Caco-2 (cell line): ENCODE results near the gene FBXL3. TPM values are rescaled to one million over a fixed set of nuclear protein-coding genes. Genes with fewer than 3 reads are reported as not detected.

ENCODE experiments used
- BruUV-seq: library from RNA; stranded (reverse); fragments of 400-500 nt; replicated peaks from 2 replicates; lab custom pipeline; 2021; lab: Mats Ljungman, UMichigan
- CTCF ChIA-PET: fragments of 300-600 bp; sonication (Branson Sonifier 250); formaldehyde crosslinking; loops from one replicate; lab custom pipeline; 2022; ENCODE audit warnings: antibody characterized with exemption; lab: Charles Lee
- POLR2A ChIA-PET: fragments of 300-600 bp; sonication (Branson Sonifier 250); formaldehyde crosslinking; loops from one replicate; lab custom pipeline; 2022; ENCODE audit warnings: antibody characterized with exemption; lab: Charles Lee
- DNase-seq, 2 experiments: peaks; one replicate each; pipeline versions ENCODE4 v3.0.0 to v3.0.0-alpha.2; 2020 to 2022
- H3K27me3 ChIP-seq: replicated peaks from 2 replicates; pipeline ENCODE4 v1.6.0; 2011; ENCODE audit warnings: low read length; ENCODE audit not compliant: control insufficient read depth, insufficient read depth
- H3K36me3 ChIP-seq: 2 replicates; pipeline ENCODE4 v1.5.1; 2011; ENCODE audit warnings: low read length; ENCODE audit not compliant: control insufficient read depth, insufficient read depth
- H3K4me1 ChIP-seq: fragments of 250-450 bp; sonication (Bioruptor Pico); 2 replicates; pipeline ENCODE4 v1.5.1; 2020; ENCODE audit warnings: mild to moderate bottlenecking
- H3K4me3 ChIP-seq: 2 replicates; pipeline ENCODE4 v1.5.1; 2011; ENCODE audit warnings: low read depth, mild to moderate bottlenecking, control low read depth, low read length
- H3K9me3 ChIP-seq: fragments of 250-450 bp; sonication (Bioruptor Pico); 2 replicates; pipeline ENCODE4 v1.5.1; 2020; ENCODE audit warnings: mild to moderate bottlenecking, moderate library complexity
- H3K27ac Mint-ChIP-seq: one replicate; pipeline ENCODE4 v1.8.0; 2022; ENCODE audit warnings: mixed read lengths; ENCODE audit not compliant: unreplicated experiment
- H3K27me3 Mint-ChIP-seq: one replicate; pipeline ENCODE4 v1.8.0; 2022; ENCODE audit warnings: mixed read lengths; ENCODE audit not compliant: insufficient read depth, unreplicated experiment
- H3K36me3 Mint-ChIP-seq: one replicate; pipeline ENCODE4 v1.8.0; 2022; ENCODE audit warnings: mild to moderate bottlenecking, mixed read lengths; ENCODE audit not compliant: insufficient read depth, unreplicated experiment
- H3K4me1 Mint-ChIP-seq: one replicate; pipeline ENCODE4 v1.8.0; 2022; ENCODE audit warnings: low read depth, mixed read lengths; ENCODE audit not compliant: unreplicated experiment
- H3K4me3 Mint-ChIP-seq: one replicate; pipeline ENCODE4 v1.8.0; 2022; ENCODE audit warnings: mild to moderate bottlenecking, moderate library complexity, mixed read lengths; ENCODE audit not compliant: unreplicated experiment
- H3K9me3 Mint-ChIP-seq: one replicate; pipeline ENCODE4 v1.8.0; 2022; ENCODE audit warnings: mixed read lengths; ENCODE audit not compliant: unreplicated experiment
- intact Hi-C: fragments of 100-400 bp; cut with micrococcal nuclease; formaldehyde crosslinking; loops from one replicate; pipeline ENCODE4 v1.10.0; 2022; ENCODE audit not compliant: unreplicated experiment
- total RNA-seq: library from RNA; stranded (reverse); gene quantifications from 2 replicates; pipeline ENCODE4 v1.2.3, GENCODE V29; 2022
- TF ChIP-seq, protein P1 (sequence below), 2 experiments: fragments of 200-600 bp in 1 of 2; IDR thresholded peaks; 1 replicate in 1 of 2; 2 replicates in 1 of 2; pipeline versions ENCODE4 v1.5.1 to v1.8.0; 2011 to 2022; ENCODE audit warnings: antibody characterized with exemption in 1 of 2, control low read depth in 1 of 2, inconsistent platforms in 1 of 2, low read depth in 1 of 2, low read length in 1 of 2, mild to moderate bottlenecking in 1 of 2, moderate library complexity in 1 of 2; ENCODE audit not compliant: insufficient read depth in 1 of 2, severe bottlenecking in 1 of 2, unreplicated experiment in 1 of 2

Gene FBXL3
- total RNA-seq, 1 experiment from 2014 or later, result 31.8 TPM

DNA sequence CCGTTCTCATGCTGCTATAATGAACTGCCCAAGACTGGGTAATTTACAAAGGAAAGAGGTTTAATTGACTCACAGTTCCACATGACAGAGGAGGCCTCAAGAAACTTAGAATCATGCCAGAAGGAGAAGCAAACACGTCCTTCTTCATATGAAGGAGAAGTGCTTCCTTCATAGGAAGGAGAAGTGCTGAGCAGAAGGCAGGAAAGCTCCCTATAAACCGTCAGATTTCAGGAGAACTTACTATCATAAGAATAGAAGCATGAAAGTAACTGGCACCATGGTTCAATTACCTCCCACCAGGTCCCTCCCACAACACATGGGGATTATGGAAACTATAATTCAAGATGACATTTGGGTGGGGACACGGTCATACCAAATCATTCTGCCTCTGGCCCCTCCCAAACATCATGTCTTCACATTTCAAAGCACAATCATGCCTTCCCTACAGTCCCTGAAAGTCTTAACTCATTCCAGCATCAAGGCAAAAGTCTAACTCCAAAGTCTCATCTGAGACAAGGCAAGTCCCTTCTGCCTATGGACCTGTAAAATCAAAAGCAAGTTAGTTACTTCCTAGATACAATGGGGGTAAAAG lies 68.0 kb downstream of the FBXL3 start:
- Mint-ChIP-seq H3K27me3 (no peaks in the 10 kb centered on the region), H3K4me3 (no peak overlapping the region), H3K4me1 (no peaks in the 10 kb centered on the region), H3K27ac (no peak overlapping the region), H3K9me3 (peaks cover 26% of the 10 kb centered on the region), H3K36me3 (no peaks in the 10 kb centered on the region)
- CTCF ChIA-PET, result no interaction called here
- BruUV-seq, result no TSS peak
- DNase-seq, result no peak
- POLR2A ChIA-PET, result no interaction called here
- H3K27me3 ChIP-seq, result no peaks in the 10 kb centered on the region
- intact Hi-C loops, result no loop called here
- TF ChIP-seq, protein P1, sequence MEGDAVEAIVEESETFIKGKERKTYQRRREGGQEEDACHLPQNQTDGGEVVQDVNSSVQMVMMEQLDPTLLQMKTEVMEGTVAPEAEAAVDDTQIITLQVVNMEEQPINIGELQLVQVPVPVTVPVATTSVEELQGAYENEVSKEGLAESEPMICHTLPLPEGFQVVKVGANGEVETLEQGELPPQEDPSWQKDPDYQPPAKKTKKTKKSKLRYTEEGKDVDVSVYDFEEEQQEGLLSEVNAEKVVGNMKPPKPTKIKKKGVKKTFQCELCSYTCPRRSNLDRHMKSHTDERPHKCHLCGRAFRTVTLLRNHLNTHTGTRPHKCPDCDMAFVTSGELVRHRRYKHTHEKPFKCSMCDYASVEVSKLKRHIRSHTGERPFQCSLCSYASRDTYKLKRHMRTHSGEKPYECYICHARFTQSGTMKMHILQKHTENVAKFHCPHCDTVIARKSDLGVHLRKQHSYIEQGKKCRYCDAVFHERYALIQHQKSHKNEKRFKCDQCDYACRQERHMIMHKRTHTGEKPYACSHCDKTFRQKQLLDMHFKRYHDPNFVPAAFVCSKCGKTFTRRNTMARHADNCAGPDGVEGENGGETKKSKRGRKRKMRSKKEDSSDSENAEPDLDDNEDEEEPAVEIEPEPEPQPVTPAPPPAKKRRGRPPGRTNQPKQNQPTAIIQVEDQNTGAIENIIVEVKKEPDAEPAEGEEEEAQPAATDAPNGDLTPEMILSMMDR (IDR thresholded peaks at IDR 0.05; ENCODE audit: insufficient read depth in 1 of 2, low read depth in 1 of 2, low read length in 1 of 2, severe bottlenecking in 1 of 2, unreplicated experiment in 1 of 2), result no peak
- H3K9me3 ChIP-seq, result peaks cover 24% of the 10 kb centered on the region
- H3K4me3 ChIP-seq, result no peak overlapping the region
- H3K4me1 ChIP-seq, result no peaks in the 10 kb centered on the region
- no peaks in the 10 kb centered on the region for H3K36me3 ChIP-seq

GRCh38 chr13:76955661-76956060 lies 71.3 kb downstream of the FBXL3 start:
- no peaks in the 10 kb centered on the region for H3K4me1 ChIP-seq
- H3K36me3 ChIP-seq, result no peaks in the 10 kb centered on the region
- DNase-seq, result no peak
- BruUV-seq, result no TSS peak
- no peak overlapping the region for H3K4me3 Mint-ChIP-seq
- H3K9me3 ChIP-seq, result peaks cover 16% of the 10 kb centered on the region
- H3K27me3 Mint-ChIP-seq, result peaks cover 3% of the 10 kb centered on the region
- TF ChIP-seq, protein P1 (IDR thresholded peaks at IDR 0.05; ENCODE audit: insufficient read depth in 1 of 2, low read depth in 1 of 2, low read length in 1 of 2, severe bottlenecking in 1 of 2, unreplicated experiment in 1 of 2), result no peak
- H3K27me3 ChIP-seq, result no peaks in the 10 kb centered on the region
- intact Hi-C loops, result no loop called here
- H3K4me1 Mint-ChIP-seq, result no peaks in the 10 kb centered on the region
- no peaks in the 10 kb centered on the region for H3K36me3 Mint-ChIP-seq
- CTCF ChIA-PET, result no interaction called here
- H3K9me3 Mint-ChIP-seq, result peaks cover 18% of the 10 kb centered on the region
- H3K4me3 ChIP-seq, result no peak overlapping the region
- POLR2A ChIA-PET, result no interaction called here
- no peak overlapping the region for H3K27ac Mint-ChIP-seq

Other genes starting within 250 kb of the FBXL3 start
- gene KCTD12, start 140.8 kb downstream of the FBXL3 start, total RNA-seq, result 1.8 and 3.2 TPM in 2 replicates
- not detected in 2 replicates for gene ACOD1, start 78.6 kb downstream of the FBXL3 start, total RNA-seq
- gene CLN5, start 35.1 kb downstream of the FBXL3 start, total RNA-seq, result 15.4 and 20.1 TPM in 2 replicates